Heart left ventricle (tissue), 16 donors: ENCODE measurements around the gene RET. TPM values are rescaled to one million over a fixed set of nuclear protein-coding genes. Genes with fewer than 3 reads are reported as not detected.

Experiments used
- ATAC-seq, 4 donors: fragments of 200-7000 bp; cut with Tn5 transposase; one replicate each; pipeline ENCODE4 v1.9.1; 2020 to 2022; ENCODE audit warnings: moderate library complexity in 4 of 4, mild to moderate bottlenecking in 3 of 4, moderate number of reproducible peaks in 1 of 4
- DNase-seq, 5 donors: peaks; one replicate each; pipeline ENCODE4 v3.0.0-alpha.2; 2020
- H3K27ac ChIP-seq, 12 donors: fragments of 200-600 bp; sonication (generic) in 4 of 12; one replicate each; pipeline versions ENCODE4 v1.5.0 to v1.8.0; 2016 to 2022; ENCODE audit warnings: mild to moderate bottlenecking in 2 of 12
- H3K27me3 ChIP-seq, 9 donors: fragments of 200-600 bp; sonication (generic) in 2 of 9; one replicate each; pipeline versions ENCODE4 v1.5.1 to v1.8.0; 2016 to 2022; ENCODE audit warnings: mild to moderate bottlenecking in 3 of 9
- H3K36me3 ChIP-seq, 9 donors: fragments of 200-600 bp; sonication (generic) in 2 of 9; one replicate each; pipeline versions ENCODE4 v1.5.0 to v1.8.0; 2018 to 2022; ENCODE audit warnings: mild to moderate bottlenecking in 2 of 9
- H3K4me1 ChIP-seq, 12 donors: fragments of 200-600 bp; sonication (generic) in 4 of 12; one replicate each; pipeline versions ENCODE4 v1.5.0 to v1.8.0; 2016 to 2022; ENCODE audit warnings: mild to moderate bottlenecking in 3 of 12
- H3K4me3 ChIP-seq, 12 donors: fragments of 200-600 bp; sonication (generic) in 4 of 12; one replicate each; pipeline versions ENCODE4 v1.5.0 to v1.8.0; 2017 to 2022; ENCODE audit warnings: mild to moderate bottlenecking in 9 of 12, moderate library complexity in 4 of 12
- H3K9me3 ChIP-seq, 12 donors: fragments of 200-600 bp; sonication (generic) in 4 of 12; one replicate each; pipeline versions ENCODE4 v1.5.0 to v1.8.0; 2016 to 2022; ENCODE audit warnings: mild to moderate bottlenecking in 1 of 12
- CTCF ChIP-seq, 12 donors: fragments of 200-600 bp; sonication (generic) in 4 of 12; IDR thresholded peaks; one replicate each; pipeline versions ENCODE4 v1.5.0 to v1.8.0; 2018 to 2022; ENCODE audit warnings: antibody characterized with exemption in 12 of 12, mild to moderate bottlenecking in 5 of 12
- POLR2A ChIP-seq, 2 donors: fragments of 450-650 bp; IDR thresholded peaks; one replicate each; pipeline ENCODE4 v1.6.1; 2017; ENCODE audit warnings: antibody characterized with exemption in 2 of 2, mild to moderate bottlenecking in 2 of 2, moderate library complexity in 2 of 2
- WGBS, 4 donors: extraction: QIAGEN DNeasy Blood & Tissue Kit in 2 of 4; methylation state at CpG; one replicate each; pipeline versions ENCODE4 v1.1.5 to v1.1.7; 2013 to 2018; 5-methylcytosine and 5-hydroxymethylcytosine counted together
- intact Hi-C, 10 donors: fragments of 100-400 bp; cut with DNase I; formaldehyde crosslinking; loops; one replicate each; pipeline versions ENCODE4 v1.11.1 to v1.14.2; 2022
- polyA plus RNA-seq, 2 donors: library from polyadenylated mRNA; stranded (reverse); fragments of 200-250 nt; gene quantifications; one replicate each; pipeline ENCODE4 v1.2.3, GENCODE V29; 2013
- total RNA-seq, 9 donors: library from RNA; depleted of rRNA in 2 of 9; stranded (reverse); fragments of >200 nt in 2 of 9; fragmentation: NEBNext Ultra II Directional in 3 of 9; extraction: Animal tissue kit (Norgen Biotek cat#: 25700) in 3 of 9; gene quantifications; one replicate each; pipeline versions ENCODE4 v1.1.0 to v1.2.4, GENCODE V29; 2016 to 2023
- donor health status: ischemic (EF 13 %, LVEDD 7.1; RV severe dilation, severe dysfunction).
- donor health status: healthy with polysubstance abuse.
- donor health status: DM: no; HTN: yes; CAD: no.
- donor health status: DM: no; HTN: no; CAD: no.
- donor health status: ischemic (EF 25% LVEDD 6.9; RV normal size, moderate dysfunction).
- donor health status: ischemic (EF 25% LVEDD 5.7; RV mildly dilated, moderate dysfunction).
- donor health status: healthy.
- donor health status: DM: yes; HTN: yes; CAD: no.
- donor health status: ischemic (EF 35%, LVEDD 5.7; RV mildly dilated, moderate dysfunction).
- donor health status: nonischemic (EF 11% LVEDD 7.7; RV severe dilation, severe dysfunction).
- donor health status: DM: yes; HTN: yes; CAD: no.
- donor health status: PGD.
- donor health status: ischemic (EF 29% LVEDD 5.4; RV normal size, mild dysfunction).
- donor health status: nonischemic (EF 23%, LVEDD 6.1; RV moderate dilation, normal function).

Gene RET
- total and polyA plus RNA-seq, 11 donors, result 0.12 to 3.3 (median 0.66) TPM

GRCh38 chr10:43043342-43043772, 33.5 kb upstream of the RET start:
- 83 to 91% (median 88%) methylated on average over 7 to 9 of the region's 9 CpGs for whole genome bisulfite sequencing, 4 donors
- H3K27me3 ChIP-seq, result peaks cover 0 to 5% (median 0%) of the 10 kb centered on the region in 9 donors
- intact Hi-C loops, result no loop called here
- no peak for DNase-seq
- no peak for ATAC-seq
- no peak overlapping the region for H3K4me3 ChIP-seq
- TF ChIP-seq CTCF (IDR thresholded peaks at IDR 0.05) (no peak), POLR2A (IDR thresholded peaks at IDR 0.05) (no peak)
- H3K27ac ChIP-seq, result no peak overlapping the region
- H3K36me3 ChIP-seq, result no peaks in the 10 kb centered on the region
- no peaks in the 10 kb centered on the region for H3K9me3 ChIP-seq
- H3K4me1 ChIP-seq, result no peaks in the 10 kb centered on the region

- H3K36me3 ChIP-seq, result no peaks in the 10 kb centered on the region
- no peak for DNase-seq
- WGBS, 4 donors, result 75 to 84% (median 79%) methylated on average over 8 to 9 of the region's 9 CpGs
- H3K4me3 ChIP-seq, result no peak overlapping the region
- intact Hi-C loops, result no loop called here
- H3K27ac ChIP-seq, result no peak overlapping the region
- peaks cover 0 to 9% (median 0%) of the 10 kb centered on the region in 9 donors for H3K27me3 ChIP-seq
- no peaks in the 10 kb centered on the region for H3K4me1 ChIP-seq
- TF ChIP-seq CTCF (IDR thresholded peaks at IDR 0.05) (no peak), POLR2A (IDR thresholded peaks at IDR 0.05) (no peak)
- ATAC-seq, result no peak
- H3K9me3 ChIP-seq, result no peaks in the 10 kb centered on the region
These were observed 33.0 kb upstream of the RET start for GRCh38 chr10:43043773-43044447.

- Histone ChIP-seq H3K4me3 (no peak overlapping the region), H3K4me1 (no peaks in the 10 kb centered on the region), H3K27me3 (peaks cover 0 to 15% (median 0%) of the 10 kb centered on the region in 9 donors), H3K36me3 (no peaks in the 10 kb centered on the region), H3K27ac (no peak overlapping the region), H3K9me3 (no peaks in the 10 kb centered on the region)
- intact Hi-C loops, result no loop called here
- no peak for TF ChIP-seq POLR2A (IDR thresholded peaks at IDR 0.05)
- no peak for TF ChIP-seq CTCF (IDR thresholded peaks at IDR 0.05)
- no peak for ATAC-seq
- DNase-seq, result peak in 1 of 5 donors; percentile 56
- 87 to 90% (median 88%) methylated on average over 6 to 10 of the region's 10 CpGs for WGBS, 4 donors
These were observed 32.4 kb upstream of the RET start for GRCh38 chr10:43044448-43044921.

- Histone ChIP-seq H3K9me3 (no peaks in the 10 kb centered on the region), H3K4me3 (no peak overlapping the region), H3K27ac (no peak overlapping the region), H3K4me1 (no peaks in the 10 kb centered on the region), H3K27me3 (peaks cover 0 to 18% (median 0%) of the 10 kb centered on the region in 9 donors), H3K36me3 (no peaks in the 10 kb centered on the region)
- intact Hi-C loops, result no loop called here
- DNase-seq (peak in 1 of 5 donors; percentile 62), ATAC-seq (no peak)
- TF ChIP-seq POLR2A (IDR thresholded peaks at IDR 0.05) (no peak), CTCF (IDR thresholded peaks at IDR 0.05) (no peak)
- 78 to 91% (median 89%) methylated on average over 7 to 14 of the region's 14 CpGs for WGBS, 4 donors
These were observed 31.8 kb upstream of the RET start for GRCh38 chr10:43044961-43045621.
